Loucy (cell line): ENCODE measurements around the gene HIP1R.

Experiments
- H2AFZ ChIP-seq: fragments of 200-600 bp; sonication (generic); 2 replicates; pipeline ENCODE4 v1.6.0; 2016; ENCODE audit warnings: antibody characterized with exemption, mild to moderate bottlenecking, low read length, moderate library complexity
- H3F3A ChIP-seq: fragments of 200-600 bp; 2 replicates; pipeline ENCODE4 v1.6.0; 2016; ENCODE audit warnings: antibody characterized with exemption, low read depth, mild to moderate bottlenecking
- H3K27me3 ChIP-seq: fragments of 200-600 bp; sonication (generic); 2 replicates; pipeline ENCODE4 v1.6.1; 2014; ENCODE audit warnings: low read length, mild to moderate bottlenecking; ENCODE audit not compliant: insufficient read depth, poor library complexity, severe bottlenecking
- H3K36me3 ChIP-seq: fragments of 200-600 bp; sonication (generic); 2 replicates; pipeline ENCODE4 v1.6.1; 2016; ENCODE audit warnings: low read length; ENCODE audit not compliant: insufficient read depth
- H3K4me1 ChIP-seq: fragments of 200-600 bp; sonication (generic); 2 replicates; pipeline ENCODE4 v1.5.1; 2014; ENCODE audit warnings: low read length, mild to moderate bottlenecking; ENCODE audit not compliant: insufficient read depth, poor library complexity, severe bottlenecking
- H3K4me2 ChIP-seq: fragments of 200-600 bp; sonication (generic); 2 replicates; pipeline ENCODE4 v1.6.0; 2014; ENCODE audit warnings: antibody characterized with exemption, low read length, low read depth, mild to moderate bottlenecking; ENCODE audit not compliant: poor library complexity, severe bottlenecking
- H3K4me3 ChIP-seq: fragments of 200-600 bp; sonication (generic); 2 replicates; pipeline ENCODE4 v1.5.1; 2014; ENCODE audit warnings: low read length, mild to moderate bottlenecking, mixed read lengths; ENCODE audit not compliant: poor library complexity, severe bottlenecking
- H3K79me2 ChIP-seq: fragments of 200-600 bp; sonication (generic); 2 replicates; pipeline ENCODE4 v1.6.1; 2014; ENCODE audit warnings: low read length; ENCODE audit not compliant: insufficient read depth
- H3K9ac ChIP-seq: fragments of 200-600 bp; sonication (generic); 2 replicates; pipeline ENCODE4 v1.6.0; 2014; ENCODE audit warnings: mild to moderate bottlenecking, low read depth, low read length, moderate library complexity; ENCODE audit not compliant: poor library complexity, severe bottlenecking
- H3K9me2 ChIP-seq: fragments of 200-600 bp; sonication (generic); replicated peaks from 2 replicates; pipeline ENCODE4 v1.6.1; 2016; ENCODE audit warnings: low read depth, low read length, mixed read lengths
- H3K9me3 ChIP-seq: fragments of 200-600 bp; sonication (generic); 2 replicates; pipeline ENCODE4 v1.6.1; 2014; ENCODE audit warnings: mild to moderate bottlenecking, antibody characterized with exemption, low read length, low read depth; ENCODE audit not compliant: insufficient read depth
- H4K20me1 ChIP-seq: fragments of 200-600 bp; sonication (generic); 2 replicates; pipeline ENCODE4 v1.6.0; 2014; ENCODE audit warnings: antibody characterized with exemption, low read length, mild to moderate bottlenecking; ENCODE audit not compliant: insufficient read depth, poor library complexity, severe bottlenecking
- EZH2phosphoT487 ChIP-seq: fragments of 200-600 bp; IDR thresholded peaks from 2 replicates; pipeline ENCODE4 v1.6.1; 2018; ENCODE audit warnings: antibody characterized with exemption, mild to moderate bottlenecking, moderate library complexity, borderline replicate concordance
- TF ChIP-seq, protein P1 (sequence below): fragments of 200-600 bp; sonication (generic); conservative IDR thresholded peaks from 2 replicates; pipeline ENCODE4 v1.5.1; 2014; ENCODE audit warnings: mild to moderate bottlenecking, antibody characterized with exemption, low read length

The HIP1R gene

DNA sequence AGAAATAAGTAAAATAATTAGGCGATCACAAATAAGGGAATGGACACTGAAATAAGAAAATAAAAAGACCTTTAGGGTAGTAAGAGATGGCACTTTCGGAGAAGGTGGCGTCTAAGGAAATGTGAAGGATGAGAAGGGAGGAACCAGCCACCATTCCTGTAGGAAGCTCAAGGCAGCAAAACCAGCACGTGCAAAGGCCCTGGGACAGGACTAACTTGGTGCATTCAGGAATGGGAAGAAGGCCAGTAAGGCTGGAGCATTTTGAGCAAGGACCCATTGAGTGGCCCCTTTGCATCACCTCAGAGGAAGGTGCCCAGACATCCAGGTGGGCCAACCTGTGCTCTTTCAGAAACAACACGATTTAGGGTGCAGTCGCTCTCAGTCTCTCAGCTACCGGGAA lies 61.4 kb downstream of the HIP1R start:
- no peaks in the 10 kb centered on the region for H3K9me3 ChIP-seq
- TF ChIP-seq, protein P1, sequence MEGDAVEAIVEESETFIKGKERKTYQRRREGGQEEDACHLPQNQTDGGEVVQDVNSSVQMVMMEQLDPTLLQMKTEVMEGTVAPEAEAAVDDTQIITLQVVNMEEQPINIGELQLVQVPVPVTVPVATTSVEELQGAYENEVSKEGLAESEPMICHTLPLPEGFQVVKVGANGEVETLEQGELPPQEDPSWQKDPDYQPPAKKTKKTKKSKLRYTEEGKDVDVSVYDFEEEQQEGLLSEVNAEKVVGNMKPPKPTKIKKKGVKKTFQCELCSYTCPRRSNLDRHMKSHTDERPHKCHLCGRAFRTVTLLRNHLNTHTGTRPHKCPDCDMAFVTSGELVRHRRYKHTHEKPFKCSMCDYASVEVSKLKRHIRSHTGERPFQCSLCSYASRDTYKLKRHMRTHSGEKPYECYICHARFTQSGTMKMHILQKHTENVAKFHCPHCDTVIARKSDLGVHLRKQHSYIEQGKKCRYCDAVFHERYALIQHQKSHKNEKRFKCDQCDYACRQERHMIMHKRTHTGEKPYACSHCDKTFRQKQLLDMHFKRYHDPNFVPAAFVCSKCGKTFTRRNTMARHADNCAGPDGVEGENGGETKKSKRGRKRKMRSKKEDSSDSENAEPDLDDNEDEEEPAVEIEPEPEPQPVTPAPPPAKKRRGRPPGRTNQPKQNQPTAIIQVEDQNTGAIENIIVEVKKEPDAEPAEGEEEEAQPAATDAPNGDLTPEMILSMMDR: no peak
- no peak for TF ChIP-seq EZH2phosphoT487
- H3K4me2 ChIP-seq: peak overlapping the region; percentile 94
- H3K4me1 ChIP-seq: peaks cover 36% of the 10 kb centered on the region
- H2AFZ ChIP-seq: no peak overlapping the region
- peaks cover 17% of the 10 kb centered on the region for H4K20me1 ChIP-seq
- H3F3A ChIP-seq: peaks cover 13% of the 10 kb centered on the region
- H3K27me3 ChIP-seq: no peaks in the 10 kb centered on the region
- H3K36me3 ChIP-seq: no peaks in the 10 kb centered on the region
- no peaks in the 10 kb centered on the region for H3K9me2 ChIP-seq
- peaks cover 48% of the 10 kb centered on the region for H3K79me2 ChIP-seq
- no peak overlapping the region for H3K9ac ChIP-seq
- H3K4me3 ChIP-seq: no peak overlapping the region

DNA sequence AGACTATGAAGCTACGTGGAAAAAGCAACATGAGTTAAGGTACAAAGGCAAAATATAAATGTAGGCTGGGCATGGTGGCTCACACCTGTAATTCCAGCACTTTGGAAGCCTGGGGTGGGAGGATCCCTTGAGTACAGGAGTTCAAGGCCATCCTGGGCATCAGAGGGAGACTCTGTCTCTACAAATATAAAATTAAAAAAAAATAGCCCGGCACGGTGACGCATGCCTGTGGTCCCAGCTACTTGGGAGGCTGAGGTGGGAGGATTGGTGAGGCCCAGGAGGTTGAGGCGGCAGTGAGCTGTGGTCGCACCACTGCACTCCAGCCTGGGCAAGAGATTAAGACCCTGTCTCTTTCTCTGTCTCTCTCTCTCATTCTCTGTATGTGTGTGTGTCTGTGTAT lies 64.6 kb downstream of the HIP1R start:
- TF ChIP-seq, protein P1: no peak
- TF ChIP-seq EZH2phosphoT487: no peak
- Histone ChIP-seq H3K79me2 (peaks cover 16% of the 10 kb centered on the region), H3K27me3 (no peaks in the 10 kb centered on the region), H3K4me1 (peaks cover 21% of the 10 kb centered on the region), H3F3A (peaks cover 13% of the 10 kb centered on the region), H3K9me3 (no peaks in the 10 kb centered on the region), H3K36me3 (no peaks in the 10 kb centered on the region), H2AFZ (no peak overlapping the region), H3K9ac (no peak overlapping the region), H3K4me2 (no peak overlapping the region), H3K4me3 (no peak overlapping the region), H3K9me2 (no peaks in the 10 kb centered on the region), H4K20me1 (no peaks in the 10 kb centered on the region)

DNA sequence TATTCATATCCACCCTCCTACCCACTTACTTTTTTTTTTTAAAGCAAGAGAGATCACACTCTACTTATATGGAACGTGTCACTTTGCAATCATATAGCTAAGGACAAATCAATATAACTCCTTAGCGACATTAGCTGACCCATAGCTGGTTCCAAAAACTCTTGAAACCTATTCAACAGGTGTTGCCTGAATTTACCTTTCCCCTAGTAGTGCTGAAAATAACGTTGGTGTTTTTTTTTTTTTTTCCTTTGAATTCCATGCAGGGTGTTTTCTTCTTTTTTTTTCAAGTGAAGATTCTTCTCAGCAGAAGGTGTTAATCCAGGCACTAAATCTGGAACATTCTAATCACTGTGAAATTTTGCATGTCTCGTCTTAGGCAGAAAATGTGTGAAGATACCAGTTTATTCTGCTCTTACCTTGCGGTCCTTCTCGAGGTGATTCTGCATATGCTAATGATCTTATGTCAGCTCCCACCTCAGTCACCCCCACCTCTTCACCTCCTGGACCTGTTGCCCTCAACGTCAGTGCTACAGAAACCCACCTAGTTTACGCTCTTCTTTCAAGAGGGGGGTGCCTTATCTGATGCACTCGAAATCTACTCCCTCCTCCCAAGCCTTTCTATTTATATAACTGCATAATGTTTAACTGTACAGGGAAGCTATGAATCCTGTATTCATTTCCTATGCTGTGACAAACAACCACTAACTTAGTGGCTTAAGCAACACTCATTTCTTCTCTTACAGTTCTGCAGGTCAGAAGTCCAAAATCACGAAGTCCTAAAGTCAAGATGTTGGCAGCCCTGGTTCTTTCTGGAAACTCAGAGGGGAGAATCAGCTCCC lies 67.8 kb downstream of the HIP1R start:
- no peaks in the 10 kb centered on the region for H3K36me3 ChIP-seq
- H4K20me1 ChIP-seq: no peaks in the 10 kb centered on the region
- no peaks in the 10 kb centered on the region for H3K9me3 ChIP-seq
- TF ChIP-seq EZH2phosphoT487: no peak
- TF ChIP-seq, protein P1: no peak
- no peak overlapping the region for H2AFZ ChIP-seq
- H3F3A ChIP-seq: peaks cover 7% of the 10 kb centered on the region
- H3K9me2 ChIP-seq: no peaks in the 10 kb centered on the region
- peaks cover 14% of the 10 kb centered on the region for H3K4me1 ChIP-seq
- H3K4me2 ChIP-seq: no peak overlapping the region
- no peaks in the 10 kb centered on the region for H3K79me2 ChIP-seq
- H3K9ac ChIP-seq: no peak overlapping the region
- no peak overlapping the region for H3K4me3 ChIP-seq
- H3K27me3 ChIP-seq: no peaks in the 10 kb centered on the region
